Kidney (tissue), 14 donors: ENCODE measurements around the gene PHF12. TPM values are rescaled to one million over a fixed set of nuclear protein-coding genes. Genes with fewer than 3 reads are reported as not detected.

Experiments
- DNase-seq, 5 donors: peaks; one replicate each; pipeline ENCODE4 v3.0.0-alpha.2; 2013 to 2020
- FAIRE-seq: peaks from 2 replicates; lab custom pipeline; 2012; peaks lifted over from hg19 to GRCh38; lab: Jason Lieb, UNC
- H3K27ac ChIP-seq, 2 donors: one replicate each; pipeline ENCODE4 v1.7.0; 2013; ENCODE audit warnings: low read depth in 2 of 2, low read length in 2 of 2, inconsistent platforms in 1 of 2
- H3K27me3 ChIP-seq: one replicate; pipeline ENCODE4 v1.7.1; 2013; ENCODE audit warnings: low read length, inconsistent platforms; ENCODE audit not compliant: control insufficient read depth, insufficient read depth
- H3K36me3 ChIP-seq, 3 donors: one replicate each; pipeline versions ENCODE4 v1.7.0 to v1.7.1; 2013; ENCODE audit warnings: low read length in 3 of 3, control low read depth in 1 of 3, inconsistent platforms in 1 of 3; ENCODE audit not compliant: insufficient read depth in 3 of 3, control insufficient read depth in 2 of 3
- H3K4me1 ChIP-seq, 3 donors: one replicate each; pipeline versions ENCODE4 v1.7.0 to v1.7.1; 2013; ENCODE audit warnings: low read length in 3 of 3, inconsistent platforms in 1 of 3, low read depth in 1 of 3; ENCODE audit not compliant: control insufficient read depth in 2 of 3, insufficient read depth in 2 of 3
- H3K4me3 ChIP-seq, 3 donors: one replicate each; pipeline versions ENCODE4 v1.7.0 to v1.8.1; 2013; ENCODE audit warnings: low read length in 3 of 3, control low read depth in 1 of 3, inconsistent platforms in 1 of 3
- H3K9ac ChIP-seq, 3 donors: one replicate each; pipeline versions ENCODE4 v1.7.0 to v1.7.1; 2013; ENCODE audit warnings: low read length in 3 of 3, control low read depth in 1 of 3, inconsistent platforms in 1 of 3
- H3K9me3 ChIP-seq, 3 donors: one replicate each; pipeline versions ENCODE4 v1.7.0 to v1.7.1; 2013; ENCODE audit warnings: low read length in 3 of 3, control low read depth in 1 of 3, inconsistent platforms in 1 of 3; ENCODE audit not compliant: control insufficient read depth in 2 of 3, insufficient read depth in 1 of 3
- CTCF ChIP-seq: IDR thresholded peaks from 3 replicates; pipeline ENCODE4 v1.5.1; 2012; ENCODE audit warnings: mild to moderate bottlenecking, moderate library complexity, borderline replicate concordance; ENCODE audit not compliant: insufficient read depth; ENCODE audit errors: extremely low read depth
- intact Hi-C: fragments of 100-400 bp; cut with DNase I; formaldehyde crosslinking; loops from one replicate; pipeline ENCODE4 v1.11.1; 2022
- polyA plus RNA-seq: library from polyadenylated mRNA; stranded (reverse); fragments of 350-450 nt; fragmentation: Illumina TruSeq; extraction: RNeasy Lipid Tissue Mini Kit (QIAGEN cat#74804); gene quantifications from one replicate; pipeline ENCODE4 v1.2.3, GENCODE V29; 2014; ENCODE audit warnings: low read depth, low replicate concordance; ENCODE audit not compliant: insufficient read depth
- total RNA-seq: library from RNA; stranded (reverse); fragmentation: NEBNext Ultra II Directional; extraction: Animal tissue kit (Norgen Biotek cat#: 25700); gene quantifications from one replicate; pipeline ENCODE4 v1.2.1, GENCODE V29; 2021
- donor health status: control.
- donor health status: control.
- donor health status: control.
- donor health status: control.
- donor health status: control.
- donor health status: DM: yes; HTN: yes; CAD: no.
- donor health status: Normal renal cell carcinoma (clear cell type).

PHF12 gene
- total and polyA plus RNA-seq, 2 donors from 2014 or later = 8.8 to 50.4 TPM

GRCh38 chr17:28887871-28888471 is 63.3 kb downstream of the PHF12 start:
- DNase-seq = no peak
- intact Hi-C loops = no loop called here
- no peak overlapping the region for H3K4me3 ChIP-seq
- H3K36me3 ChIP-seq = peaks cover 0 to 19% (median 7%) of the 10 kb centered on the region in 3 donors
- peaks cover 0 to 18% (median 15%) of the 10 kb centered on the region in 3 donors for H3K4me1 ChIP-seq
- no peak overlapping the region for H3K27ac ChIP-seq
- no peaks in the 10 kb centered on the region for H3K27me3 ChIP-seq
- no peak for TF ChIP-seq CTCF
- H3K9me3 ChIP-seq = no peaks in the 10 kb centered on the region
- FAIRE-seq = no peak
- H3K9ac ChIP-seq = no peak overlapping the region

GRCh38 chr17:28885951-28886350 is 65.4 kb downstream of the PHF12 start:
- Histone ChIP-seq H3K27ac (no peak overlapping the region), H3K9me3 (no peaks in the 10 kb centered on the region), H3K27me3 (no peaks in the 10 kb centered on the region), H3K4me3 (no peak overlapping the region), H3K4me1 (peaks cover 0 to 3% (median 0%) of the 10 kb centered on the region in 3 donors), H3K9ac (no peak overlapping the region), H3K36me3 (peaks cover 0 to 38% (median 19%) of the 10 kb centered on the region in 3 donors)
- no peak for TF ChIP-seq CTCF
- FAIRE-seq (no peak), DNase-seq (no peak)
- intact Hi-C loops = no loop called here

GRCh38 chr17:28885363-28885762 is 66.0 kb downstream of the PHF12 start:
- no peaks in the 10 kb centered on the region for H3K9me3 ChIP-seq
- TF ChIP-seq CTCF = no peak
- H3K4me1 ChIP-seq = peaks cover 0 to 3% (median 0%) of the 10 kb centered on the region in 3 donors
- H3K9ac ChIP-seq = no peak overlapping the region
- no peaks in the 10 kb centered on the region for H3K27me3 ChIP-seq
- H3K27ac ChIP-seq = no peak overlapping the region
- intact Hi-C loops = no loop called here
- DNase-seq (no peak), FAIRE-seq (no peak)
- H3K36me3 ChIP-seq = peaks cover 0 to 44% (median 25%) of the 10 kb centered on the region in 3 donors
- H3K4me3 ChIP-seq = no peak overlapping the region
